ENCODE results near the gene PAK4.
A peak's percentile ranks its signal among the peaks of the same experiment; 100 is the strongest.
"Not testable (repeated sequence)": the region's sequence is repeated elsewhere in the genome, so short reads cannot be mapped to it uniquely, and the experiment has no call there.

The PAK4 gene

DNA sequence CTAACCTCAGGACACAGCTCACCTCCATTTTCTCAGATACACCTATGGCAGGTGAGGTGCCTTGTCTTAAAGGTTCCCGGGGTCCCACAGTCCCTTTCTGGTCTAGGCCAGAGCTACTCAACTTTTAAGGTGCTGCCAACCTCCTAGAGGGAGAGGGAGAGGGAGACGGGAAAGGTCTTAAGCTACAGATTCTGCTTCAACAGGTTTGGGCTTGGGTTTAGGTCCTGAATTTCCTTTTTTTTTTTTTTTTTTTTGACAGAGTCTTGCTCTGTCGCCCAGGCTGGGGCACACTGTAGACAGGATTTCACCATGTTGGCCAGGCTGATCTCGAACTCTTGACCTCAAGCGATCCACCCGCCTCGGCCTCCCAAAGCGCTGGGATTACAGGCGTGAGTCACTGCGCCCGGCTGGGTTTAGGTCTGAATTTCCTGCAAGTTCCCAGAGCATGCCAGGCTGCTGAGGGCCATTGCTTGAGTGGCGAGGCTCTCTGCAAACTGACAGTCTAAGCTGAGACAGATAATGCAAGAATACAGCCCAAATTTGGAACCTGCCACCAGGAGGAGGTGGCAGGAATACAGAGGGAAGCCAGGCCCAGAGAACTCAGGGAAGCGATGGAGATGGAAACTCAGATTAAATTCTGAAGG lies 86.3 kb downstream of the PAK4 start:
- no peak for DNase-seq

DNA sequence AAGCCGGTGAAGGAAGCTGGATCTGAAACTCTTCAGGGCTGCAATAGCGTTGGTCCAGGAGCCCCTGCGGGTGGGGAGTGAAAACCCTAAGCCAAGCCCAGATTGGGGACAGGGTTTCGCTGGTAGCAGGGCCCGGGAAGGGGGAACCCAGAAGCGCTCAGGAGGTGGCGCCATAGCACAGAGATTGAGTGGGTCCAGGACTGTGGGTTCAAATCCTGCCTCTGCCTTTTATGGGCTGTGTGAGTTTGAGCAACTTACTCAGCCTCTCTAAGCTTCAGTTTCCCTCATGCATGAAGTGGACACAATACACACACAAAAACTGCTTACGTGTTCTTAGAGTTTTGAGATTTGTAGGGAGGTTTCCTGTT lies 86.8 kb downstream of the PAK4 start:
- DNase-seq, result peak; percentile 46

DNA sequence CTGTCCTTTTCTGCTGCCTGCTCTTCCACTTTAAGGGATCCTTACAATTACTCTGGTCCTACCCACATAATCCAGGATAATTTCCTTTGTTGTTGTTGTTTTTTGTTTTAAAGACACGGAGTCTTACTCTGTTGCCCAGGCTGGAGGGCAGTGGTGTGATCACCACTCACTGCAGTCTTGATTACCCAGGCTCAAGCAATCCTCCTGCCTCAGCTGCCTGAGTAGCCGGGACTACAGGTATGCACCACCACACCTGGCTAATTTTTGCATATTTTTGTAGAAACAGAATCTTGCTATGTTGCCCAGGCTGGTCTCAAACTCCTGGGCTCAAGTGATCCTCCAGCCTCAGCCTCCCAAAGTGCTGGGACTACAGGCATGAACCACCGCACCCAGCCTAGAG lies 89.7 kb downstream of the PAK4 start:
- DNase-seq, result not testable (repeated sequence)

DNA sequence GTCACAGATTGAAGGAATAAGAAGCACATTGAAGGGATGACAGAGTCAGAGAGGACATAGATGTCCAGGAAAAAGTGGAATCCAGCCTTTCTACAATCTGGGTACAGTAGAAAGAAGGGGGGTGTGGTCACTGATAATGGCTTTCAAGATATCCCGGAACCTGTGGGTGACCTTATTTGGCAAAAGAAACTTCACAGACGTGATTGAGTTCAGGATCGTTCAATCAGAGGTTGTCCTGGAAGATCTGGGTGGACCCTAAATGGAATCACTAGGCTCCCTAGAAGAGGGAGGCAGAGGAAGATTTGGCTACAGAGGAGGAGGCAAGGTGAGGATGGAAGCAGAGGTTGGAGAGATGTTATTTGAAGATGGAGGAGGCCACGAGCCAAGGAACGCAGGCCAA lies 91.5 kb downstream of the PAK4 start:
- DNase-seq, result no peak

DNA sequence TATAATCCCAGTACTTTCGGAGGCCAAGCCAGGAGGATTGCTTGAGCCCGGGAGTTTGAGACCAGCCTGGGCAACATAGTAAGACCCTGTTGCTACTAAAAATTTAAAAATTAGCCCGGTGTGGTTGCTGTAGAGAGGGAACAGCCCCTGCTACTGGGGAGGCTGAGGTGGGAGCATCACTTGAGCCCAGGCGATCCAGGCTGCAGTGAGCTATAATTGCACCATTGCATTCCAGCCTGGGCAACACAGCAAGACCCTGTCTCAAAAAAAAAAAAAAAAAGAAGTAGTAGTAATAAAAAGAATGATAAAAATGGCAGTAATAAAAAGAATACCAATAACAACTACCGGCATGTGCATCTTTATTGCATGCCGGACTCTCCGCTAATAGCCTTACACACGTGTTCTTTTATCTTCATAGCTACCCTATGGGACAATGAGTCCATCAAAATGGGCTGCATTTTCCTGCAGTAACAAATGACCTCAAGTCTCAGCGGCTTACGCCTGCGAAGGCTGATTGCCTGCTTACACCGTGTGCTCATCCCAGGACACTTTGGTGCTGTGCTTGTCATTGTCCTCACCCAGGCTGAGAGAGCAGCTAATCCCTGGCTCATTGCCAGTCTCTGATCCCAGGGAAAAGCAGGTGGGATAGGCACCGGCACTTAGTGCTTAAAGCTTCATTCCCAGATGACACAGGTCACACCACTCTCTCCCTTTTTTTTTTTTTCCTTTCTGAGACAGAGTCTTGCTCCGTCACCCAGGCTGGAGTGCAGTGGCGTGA lies 92.8 kb downstream of the PAK4 start:
- no peak for DNase-seq

DNA sequence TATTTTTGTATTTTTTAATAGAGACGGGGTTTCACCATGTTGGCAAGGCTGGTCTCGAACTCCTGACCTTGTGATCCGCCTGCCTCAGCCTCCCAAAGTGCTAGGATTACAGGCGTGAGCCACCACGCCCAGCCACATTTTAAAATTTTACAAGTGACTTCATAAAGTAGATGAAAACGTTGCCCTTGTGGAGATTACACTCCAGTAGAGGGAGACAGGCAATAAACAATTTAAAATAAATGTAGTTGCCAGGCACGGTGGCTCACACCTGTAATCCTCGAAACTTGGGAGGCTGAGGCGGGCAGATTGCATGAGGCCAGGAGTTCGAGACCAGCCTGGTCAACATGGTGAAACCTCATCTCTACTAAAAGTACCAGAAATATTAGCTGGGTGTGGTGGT lies 93.5 kb downstream of the PAK4 start:
- not testable (repeated sequence) for DNase-seq

DNA sequence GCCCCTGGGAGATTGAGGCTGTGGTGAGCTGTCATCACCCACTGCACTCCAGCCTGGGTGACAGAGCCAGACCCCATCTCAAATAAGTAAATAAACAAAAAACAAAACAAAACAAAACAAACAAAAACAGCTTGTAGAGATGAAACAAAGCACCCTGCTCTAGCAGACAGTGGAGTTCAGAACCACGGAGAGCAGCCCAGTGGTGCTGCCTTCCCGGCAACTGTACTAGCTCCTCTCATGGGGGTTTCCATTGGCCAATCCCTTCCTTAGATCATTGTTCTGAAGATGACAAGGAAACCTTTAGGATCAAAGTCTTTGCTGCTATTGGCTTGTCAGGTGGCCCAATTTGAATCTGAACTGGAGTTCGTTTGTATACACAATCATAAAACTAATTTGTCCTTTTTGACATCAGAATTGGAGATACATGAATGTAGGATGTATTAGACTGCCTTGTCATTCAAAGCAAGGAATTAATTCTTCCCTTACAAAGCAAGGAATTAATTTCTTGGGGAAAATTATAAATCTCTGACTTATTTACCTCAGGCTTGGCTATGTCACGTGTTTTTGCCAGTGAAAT lies 98.2 kb downstream of the PAK4 start:
- DNase-seq, result no peak

DNA sequence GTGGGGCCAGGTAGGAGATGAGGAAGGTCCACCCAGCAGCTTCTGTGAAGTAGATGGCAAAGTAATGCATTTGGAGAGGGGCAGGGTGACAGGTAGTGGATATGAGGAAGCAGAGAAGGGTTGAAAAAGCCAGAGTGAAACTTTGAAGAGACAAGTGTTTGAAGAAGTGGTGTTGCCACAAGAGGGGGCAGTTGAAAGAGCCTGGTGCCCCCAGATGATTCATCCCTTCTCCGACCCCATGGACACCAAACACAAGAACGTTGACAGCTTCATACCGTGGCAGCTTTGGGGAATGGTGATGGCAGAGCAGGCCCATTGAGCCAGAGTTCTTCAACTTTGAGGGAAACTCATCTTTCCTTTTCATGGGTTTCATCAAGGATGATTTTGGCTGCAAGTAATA lies 99.3 kb downstream of the PAK4 start:
- no peak for DNase-seq

All from activated effector memory CD4-positive, alpha-beta T cell treated with Interleukin-2 at 50 U/mL for 16 hours (primary cell).